Activated CD4-positive, alpha-beta T cell treated with anti-CD3 and anti-CD28 coated beads, Interleukin-2, amount 10 ng/mL, durations not matched to agents 24 days and 14 days (primary cell): ENCODE measurements around the gene OPCML. TPM values are rescaled to one million over a fixed set of nuclear protein-coding genes. Genes with fewer than 3 reads are reported as not detected.

Experiments used
- DNase-seq: peaks from one replicate; pipeline ENCODE4 v3.0.0; 2022
- H3K27ac Mint-ChIP-seq: one replicate; pipeline ENCODE4 v1.8.0; 2022; ENCODE audit warnings: mild to moderate bottlenecking, mixed read lengths
- H3K27me3 Mint-ChIP-seq: one replicate; pipeline ENCODE4 v1.8.0; 2022; ENCODE audit warnings: mixed read lengths
- H3K36me3 Mint-ChIP-seq: one replicate; pipeline ENCODE4 v1.8.0; 2022; ENCODE audit warnings: low read depth, mild to moderate bottlenecking, mixed read lengths
- H3K4me1 Mint-ChIP-seq: one replicate; pipeline ENCODE4 v1.8.0; 2021; ENCODE audit warnings: mixed read lengths
- H3K4me3 Mint-ChIP-seq: one replicate; pipeline ENCODE4 v1.8.0; 2022; ENCODE audit warnings: mild to moderate bottlenecking, moderate library complexity, mixed read lengths
- H3K9me3 Mint-ChIP-seq: one replicate; pipeline ENCODE4 v1.8.0; 2021; ENCODE audit warnings: mixed read lengths
- intact Hi-C: fragments of 100-400 bp; cut with micrococcal nuclease; formaldehyde crosslinking; loops from one replicate; pipeline ENCODE4 v1.15.1; 2023
- total RNA-seq: library from RNA; stranded (reverse); gene quantifications from 2 replicates; pipeline ENCODE4 v1.2.3, GENCODE V29; 2022

The OPCML gene
- total RNA-seq, 1 donor from 2014 or later: not detected

DNA sequence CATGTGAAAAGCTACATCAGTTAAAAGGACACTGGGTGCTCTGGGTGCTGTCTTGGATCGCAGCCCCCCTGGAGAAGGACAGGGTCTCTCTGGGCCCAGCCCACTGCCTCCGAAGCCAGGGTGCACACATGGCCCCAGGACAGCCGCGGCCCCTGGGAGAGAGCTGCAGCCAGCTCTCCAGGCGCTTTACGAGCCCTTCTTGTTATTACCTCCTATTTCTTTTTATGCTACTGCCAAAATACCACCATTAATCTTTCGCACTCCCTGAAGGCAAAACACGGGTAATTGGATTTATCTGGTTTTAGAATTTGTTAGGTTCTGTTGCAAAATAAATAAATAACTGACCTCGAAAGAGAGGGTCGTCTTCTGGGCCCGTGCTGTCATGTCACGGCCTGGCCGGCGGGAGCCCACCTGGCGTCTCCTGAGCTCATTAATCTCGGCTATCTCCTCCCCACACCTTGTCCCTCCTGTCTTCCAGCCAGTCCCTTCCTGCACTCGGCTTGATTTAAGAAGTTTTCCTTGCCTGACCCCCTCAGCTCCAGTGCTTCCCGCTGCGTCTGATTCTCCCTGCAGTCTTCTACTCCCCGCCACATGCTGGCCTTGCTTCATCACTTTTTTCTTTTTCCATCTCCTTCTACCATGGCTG, 611.7 kb downstream of the OPCML start:
- no peaks in the 10 kb centered on the region for H3K27me3 Mint-ChIP-seq
- H3K9me3 Mint-ChIP-seq: no peaks in the 10 kb centered on the region
- H3K36me3 Mint-ChIP-seq: no peaks in the 10 kb centered on the region
- intact Hi-C loops: no loop called here
- H3K4me1 Mint-ChIP-seq: no peaks in the 10 kb centered on the region
- DNase-seq: no peak
- no peak overlapping the region for H3K4me3 Mint-ChIP-seq
- H3K27ac Mint-ChIP-seq: no peak overlapping the region

DNA sequence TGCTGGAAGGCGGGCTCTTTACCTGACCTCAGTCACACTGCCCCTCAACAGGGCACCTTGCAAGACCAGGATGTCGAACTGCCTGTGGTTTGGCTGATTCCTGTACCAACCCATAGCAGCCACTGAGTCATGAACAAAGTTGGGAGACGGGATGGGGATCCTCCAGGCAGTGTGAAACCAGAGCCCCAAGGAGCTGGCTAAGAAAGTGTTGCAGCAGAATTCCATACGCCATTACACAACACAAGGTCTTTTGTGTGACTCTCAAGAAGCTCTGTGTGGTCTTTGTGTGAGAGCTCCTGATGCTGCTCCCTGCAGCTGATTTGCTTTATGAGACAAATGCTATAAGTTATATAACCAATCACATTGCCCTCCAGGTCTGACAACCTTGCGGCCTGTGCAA, 617.7 kb downstream of the OPCML start:
- Mint-ChIP-seq H3K9me3 (no peaks in the 10 kb centered on the region), H3K36me3 (no peaks in the 10 kb centered on the region), H3K27ac (no peak overlapping the region), H3K4me3 (no peak overlapping the region), H3K27me3 (no peaks in the 10 kb centered on the region), H3K4me1 (no peaks in the 10 kb centered on the region)
- no peak for DNase-seq
- intact Hi-C loops: no loop called here

DNA sequence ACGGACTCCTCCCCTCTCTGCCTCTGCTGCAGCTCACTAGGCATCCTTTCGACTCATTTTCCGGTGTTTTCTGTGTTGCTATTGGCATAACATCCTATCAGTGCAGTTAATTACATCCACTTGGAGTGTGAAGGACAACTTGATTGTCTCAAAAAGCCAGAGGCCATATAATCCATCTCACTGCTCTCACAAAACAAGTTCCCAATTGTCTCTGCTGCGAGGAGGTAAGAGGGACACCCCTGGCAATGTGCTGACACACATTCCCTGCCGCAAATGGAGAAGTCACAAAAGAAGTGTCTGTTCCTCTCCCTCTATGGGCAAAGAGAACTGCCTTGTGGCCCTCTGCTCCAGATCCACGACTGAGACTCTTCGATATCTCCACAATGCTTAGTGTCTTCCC, 618.4 kb downstream of the OPCML start:
- intact Hi-C loops: no loop called here

DNA sequence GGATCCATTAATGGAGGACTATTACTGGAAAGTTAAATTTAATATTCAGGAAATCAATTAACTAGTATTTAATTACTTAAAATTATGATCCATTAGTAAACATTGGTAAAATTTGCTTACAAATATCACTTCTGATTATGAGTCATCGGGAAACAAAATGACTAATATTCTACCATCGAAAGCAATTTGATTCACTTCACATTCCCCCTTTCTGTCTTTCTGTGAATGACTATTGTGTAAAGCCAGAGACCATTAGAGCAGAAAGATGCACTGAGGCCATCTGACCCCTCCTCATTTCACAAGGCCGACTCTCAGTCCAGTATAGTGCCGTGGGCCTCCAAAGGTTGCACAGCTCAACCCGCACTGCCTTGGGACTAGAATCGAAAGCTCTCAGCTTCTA, 619.0 kb downstream of the OPCML start:
- Mint-ChIP-seq H3K27ac (no peak overlapping the region), H3K4me1 (no peaks in the 10 kb centered on the region), H3K9me3 (no peaks in the 10 kb centered on the region), H3K36me3 (no peaks in the 10 kb centered on the region), H3K4me3 (no peak overlapping the region), H3K27me3 (no peaks in the 10 kb centered on the region)
- intact Hi-C loops: no loop called here
- no peak for DNase-seq

More for the DNA sequence above, 618.4 kb downstream of the OPCML start:
- Mint-ChIP-seq H3K9me3 (no peaks in the 10 kb centered on the region), H3K27ac (no peak overlapping the region), H3K4me3 (no peak overlapping the region), H3K27me3 (no peaks in the 10 kb centered on the region), H3K4me1 (no peaks in the 10 kb centered on the region), H3K36me3 (no peaks in the 10 kb centered on the region)
- no peak for DNase-seq

DNA sequence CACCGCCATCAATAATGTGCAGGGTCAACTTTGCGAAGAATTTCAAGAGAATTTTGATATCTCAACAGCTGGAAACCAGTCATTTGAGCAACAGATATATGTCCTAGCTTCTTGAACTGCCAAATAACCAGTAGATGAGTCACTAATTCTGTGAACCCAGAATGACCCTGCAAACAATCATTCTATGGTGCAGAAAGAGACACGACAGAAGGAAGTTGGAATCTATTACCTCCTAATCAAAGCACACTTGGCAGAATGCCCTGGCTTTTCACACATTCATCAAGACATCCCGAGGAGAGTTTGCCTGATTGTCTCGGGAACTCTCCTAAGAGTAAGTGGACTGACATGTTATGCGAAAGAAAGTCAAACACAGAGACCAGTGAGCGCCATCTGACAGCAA, 621.1 kb downstream of the OPCML start:
- DNase-seq: no peak
- H3K4me1 Mint-ChIP-seq: no peaks in the 10 kb centered on the region
- no peaks in the 10 kb centered on the region for H3K9me3 Mint-ChIP-seq
- no peak overlapping the region for H3K4me3 Mint-ChIP-seq
- no peak overlapping the region for H3K27ac Mint-ChIP-seq
- intact Hi-C loops: no loop called here
- no peaks in the 10 kb centered on the region for H3K36me3 Mint-ChIP-seq
- H3K27me3 Mint-ChIP-seq: no peaks in the 10 kb centered on the region

DNA sequence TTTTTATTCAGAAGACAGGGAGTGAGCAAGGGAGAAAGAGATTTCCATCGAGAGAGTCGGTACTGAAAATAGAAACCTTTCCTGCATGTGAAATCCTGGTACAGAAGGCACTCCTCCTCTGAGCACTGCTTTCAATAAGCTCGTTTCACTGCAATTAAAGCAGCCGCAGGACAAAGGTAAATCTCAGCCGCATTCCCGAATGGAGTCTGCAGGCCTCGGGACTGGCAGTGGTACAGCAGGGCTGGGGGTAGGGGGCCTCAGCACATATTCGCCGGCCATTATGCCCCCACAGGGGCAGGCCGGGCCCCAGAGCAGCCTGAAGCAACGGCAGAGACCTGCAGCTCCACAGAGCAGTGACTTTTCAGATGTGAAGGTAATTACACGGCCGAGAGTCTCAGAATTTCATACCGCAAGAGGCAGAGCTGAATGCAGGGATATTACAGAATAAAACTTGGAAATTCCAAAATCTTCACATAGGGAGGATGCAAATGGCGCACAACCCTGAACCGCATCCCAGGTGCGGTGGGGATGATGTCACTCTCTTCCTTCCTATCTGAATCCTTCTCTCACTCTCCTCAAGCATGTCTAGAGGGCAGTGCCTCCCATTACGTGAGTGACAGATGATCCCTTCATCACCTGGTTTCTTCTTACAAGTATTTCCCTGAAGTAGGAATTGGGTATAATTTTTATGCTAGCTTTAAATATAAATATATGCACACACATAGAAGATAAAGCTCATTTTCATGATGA, 622.1 kb downstream of the OPCML start:
- Mint-ChIP-seq H3K27me3 (no peaks in the 10 kb centered on the region), H3K4me1 (no peaks in the 10 kb centered on the region), H3K36me3 (no peaks in the 10 kb centered on the region), H3K4me3 (no peak overlapping the region), H3K27ac (no peak overlapping the region), H3K9me3 (no peaks in the 10 kb centered on the region)
- DNase-seq: no peak
- intact Hi-C loops: no loop called here

DNA sequence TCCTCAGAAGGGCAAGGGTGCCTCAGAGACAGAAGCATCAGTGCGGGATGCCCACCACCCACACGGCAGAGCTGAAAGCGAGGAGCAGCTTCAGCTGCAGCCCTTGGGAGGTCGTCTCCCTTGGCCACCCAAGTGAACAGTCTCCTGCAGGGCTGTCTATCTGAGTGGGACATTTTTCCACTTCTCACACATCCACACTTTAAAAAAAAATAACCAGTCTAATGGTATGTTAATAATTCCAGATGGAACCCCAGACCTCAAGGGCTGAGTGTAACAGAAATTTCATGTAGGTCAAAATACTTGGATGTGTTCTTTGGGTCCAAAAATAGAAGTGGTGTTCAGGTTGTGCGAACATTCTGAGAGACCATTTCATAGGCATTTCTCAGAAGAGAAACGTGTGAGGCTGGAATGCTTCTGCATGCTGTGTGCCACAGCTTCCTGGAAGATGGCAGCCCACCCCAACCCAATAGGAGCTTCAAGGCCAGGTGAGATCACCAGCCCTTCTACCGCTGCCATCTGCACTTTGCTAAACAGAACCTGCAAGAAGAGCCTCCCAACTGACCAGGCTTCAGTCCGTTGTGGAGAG, 623.2 kb downstream of the OPCML start:
- no peaks in the 10 kb centered on the region for H3K27me3 Mint-ChIP-seq
- no peak overlapping the region for H3K4me3 Mint-ChIP-seq
- intact Hi-C loops: no loop called here
- DNase-seq: no peak
- H3K4me1 Mint-ChIP-seq: no peaks in the 10 kb centered on the region
- no peaks in the 10 kb centered on the region for H3K9me3 Mint-ChIP-seq
- H3K36me3 Mint-ChIP-seq: no peaks in the 10 kb centered on the region
- H3K27ac Mint-ChIP-seq: no peak overlapping the region

DNA sequence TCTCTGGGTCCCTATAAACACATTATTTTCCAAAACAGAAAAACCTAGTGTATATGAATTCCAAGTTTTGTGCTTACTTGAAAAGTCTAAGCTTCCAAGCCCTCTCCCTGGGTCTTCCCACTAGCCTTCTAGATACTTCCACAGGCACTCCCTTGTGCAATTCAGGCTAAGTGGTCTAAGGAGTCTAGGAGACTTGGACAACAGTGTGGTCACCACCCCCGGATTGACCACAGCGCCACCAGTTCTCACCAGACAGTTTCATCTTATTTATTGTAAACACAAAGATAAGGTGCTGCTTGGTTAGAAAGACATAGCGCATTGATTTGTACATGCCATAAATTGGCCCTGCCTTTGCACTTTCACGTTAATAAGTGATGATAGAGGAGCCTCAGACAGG, 623.9 kb downstream of the OPCML start:
- DNase-seq: no peak
- no peaks in the 10 kb centered on the region for H3K4me1 Mint-ChIP-seq
- intact Hi-C loops: no loop called here
- H3K36me3 Mint-ChIP-seq: no peaks in the 10 kb centered on the region
- no peak overlapping the region for H3K27ac Mint-ChIP-seq
- H3K4me3 Mint-ChIP-seq: no peak overlapping the region
- no peaks in the 10 kb centered on the region for H3K27me3 Mint-ChIP-seq
- H3K9me3 Mint-ChIP-seq: peaks cover 3% of the 10 kb centered on the region

DNA sequence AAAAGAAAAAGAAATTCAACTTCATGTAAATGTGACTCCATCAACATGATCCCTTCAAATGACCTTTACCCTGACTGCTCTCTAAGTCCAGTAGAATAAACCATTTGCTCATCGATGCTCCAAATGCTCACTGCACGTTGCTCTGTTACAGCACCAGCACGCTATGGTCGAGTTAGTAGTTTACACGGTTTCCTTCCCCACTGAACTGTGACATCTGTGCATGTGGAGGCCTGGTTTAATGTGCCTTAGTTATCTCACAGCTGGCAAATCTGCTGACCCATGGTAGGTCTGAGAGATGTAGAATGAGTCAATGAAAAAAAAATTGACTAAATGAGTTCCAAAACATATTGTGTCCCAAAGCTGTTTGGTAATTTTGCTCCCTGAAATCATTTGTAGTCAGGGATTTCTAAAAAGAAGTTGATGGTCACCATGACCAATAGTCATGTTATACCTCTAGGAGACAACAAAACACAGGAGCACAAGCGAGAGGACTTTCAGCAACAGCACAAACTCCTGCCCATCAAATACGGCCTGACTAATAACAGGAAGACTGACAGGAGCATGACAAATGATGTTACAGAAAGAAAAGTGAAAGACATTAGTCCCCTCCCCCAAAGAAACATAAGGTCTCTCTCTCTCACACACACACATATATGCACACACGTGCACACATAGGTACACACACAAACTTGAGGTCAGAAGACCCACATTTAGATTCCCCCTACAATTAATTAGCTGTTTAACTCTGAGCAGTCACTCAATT, 624.5 kb downstream of the OPCML start:
- no peak overlapping the region for H3K4me3 Mint-ChIP-seq
- intact Hi-C loops: no loop called here
- H3K27me3 Mint-ChIP-seq: no peaks in the 10 kb centered on the region
- H3K4me1 Mint-ChIP-seq: no peaks in the 10 kb centered on the region
- H3K36me3 Mint-ChIP-seq: no peaks in the 10 kb centered on the region
- DNase-seq: no peak
- peaks cover 3% of the 10 kb centered on the region for H3K9me3 Mint-ChIP-seq
- H3K27ac Mint-ChIP-seq: no peak overlapping the region

DNA sequence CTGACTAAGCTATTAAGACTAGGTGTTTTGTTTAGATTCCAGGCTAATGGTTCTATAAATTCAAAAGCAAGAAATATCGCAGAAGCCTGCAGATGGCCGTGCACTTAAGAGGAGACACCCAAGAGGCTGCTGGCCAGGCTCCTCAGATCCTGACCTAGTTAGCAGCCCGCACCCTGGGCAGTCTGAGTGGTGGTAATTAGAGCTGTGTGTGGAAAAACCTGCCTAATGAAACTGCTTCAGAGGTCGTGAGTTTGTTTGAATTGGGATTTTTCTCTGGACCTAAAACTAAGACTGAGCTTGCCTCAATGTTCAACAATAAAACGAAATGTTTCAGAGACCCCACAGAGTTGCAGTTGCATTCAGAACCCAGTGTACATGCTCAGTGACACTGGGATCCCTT, 627.7 kb downstream of the OPCML start:
- Mint-ChIP-seq H3K4me3 (no peak overlapping the region), H3K27ac (no peak overlapping the region), H3K9me3 (peaks cover 3% of the 10 kb centered on the region), H3K4me1 (no peaks in the 10 kb centered on the region), H3K27me3 (no peaks in the 10 kb centered on the region), H3K36me3 (no peaks in the 10 kb centered on the region)
- intact Hi-C loops: no loop called here
- DNase-seq: no peak

DNA sequence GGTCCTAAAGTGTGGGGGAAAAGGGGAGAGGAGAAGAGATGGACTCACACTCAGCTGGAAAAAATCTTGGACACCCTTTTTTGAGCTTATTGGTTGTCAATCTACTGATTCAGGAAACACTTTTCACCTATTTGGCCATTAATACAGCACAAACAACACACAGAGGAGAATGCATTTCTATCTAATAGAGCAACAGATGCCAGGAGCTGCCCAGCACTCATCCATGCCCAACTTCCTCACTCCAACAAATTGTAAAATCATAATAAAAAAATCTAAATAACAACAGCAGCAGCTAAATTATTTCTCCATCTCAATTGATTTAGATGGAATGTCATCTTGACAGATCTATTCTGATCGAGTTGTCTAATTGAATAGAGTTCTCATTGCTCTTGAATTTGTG, 628.2 kb downstream of the OPCML start:
- Mint-ChIP-seq H3K36me3 (no peaks in the 10 kb centered on the region), H3K9me3 (peaks cover 3% of the 10 kb centered on the region), H3K4me3 (no peak overlapping the region), H3K27ac (no peak overlapping the region), H3K4me1 (no peaks in the 10 kb centered on the region), H3K27me3 (no peaks in the 10 kb centered on the region)
- intact Hi-C loops: no loop called here
- DNase-seq: no peak

DNA sequence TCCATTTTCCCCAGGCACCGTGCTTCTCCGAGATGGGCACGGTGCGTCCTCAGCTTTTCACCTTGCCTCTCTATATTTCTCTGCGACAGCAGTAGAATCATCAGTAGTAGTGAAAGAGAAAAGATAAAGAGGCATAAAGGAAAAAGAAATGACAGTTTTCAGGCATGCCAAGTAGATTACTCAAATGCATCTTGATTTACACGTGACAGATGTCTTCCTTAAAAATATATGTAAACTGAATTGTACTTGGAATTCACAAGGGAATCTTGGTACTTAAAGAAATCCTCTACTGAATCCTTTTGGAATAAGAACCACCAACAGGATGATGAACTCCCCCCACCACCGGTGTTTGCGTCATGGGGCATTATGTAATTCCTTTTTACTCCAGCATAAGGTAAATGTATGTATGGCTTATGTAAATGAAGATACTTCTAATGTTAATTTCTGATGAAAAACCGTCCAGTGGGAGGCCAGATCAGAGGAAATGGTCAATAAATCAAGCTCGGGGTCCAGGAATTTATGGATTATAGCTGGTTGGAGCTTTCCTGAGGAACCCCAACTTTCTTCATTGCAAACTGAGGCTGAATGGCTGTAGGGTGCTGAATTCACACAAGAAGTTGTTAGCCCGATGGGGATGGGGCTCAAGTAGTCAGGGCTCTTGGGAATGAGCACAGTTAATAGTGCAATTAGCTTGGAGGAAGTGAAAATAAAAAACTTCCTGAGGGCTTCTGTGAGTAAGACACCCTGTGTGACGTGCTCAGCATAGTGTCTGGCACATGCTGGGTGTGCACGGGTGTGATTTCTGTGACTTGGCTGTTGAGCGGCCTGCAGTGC, 630.4 kb downstream of the OPCML start:
- Mint-ChIP-seq H3K27me3 (no peaks in the 10 kb centered on the region), H3K36me3 (no peaks in the 10 kb centered on the region), H3K9me3 (peaks cover 3% of the 10 kb centered on the region), H3K4me3 (no peak overlapping the region), H3K27ac (no peak overlapping the region), H3K4me1 (no peaks in the 10 kb centered on the region)
- DNase-seq: no peak
- intact Hi-C loops: no loop called here

DNA sequence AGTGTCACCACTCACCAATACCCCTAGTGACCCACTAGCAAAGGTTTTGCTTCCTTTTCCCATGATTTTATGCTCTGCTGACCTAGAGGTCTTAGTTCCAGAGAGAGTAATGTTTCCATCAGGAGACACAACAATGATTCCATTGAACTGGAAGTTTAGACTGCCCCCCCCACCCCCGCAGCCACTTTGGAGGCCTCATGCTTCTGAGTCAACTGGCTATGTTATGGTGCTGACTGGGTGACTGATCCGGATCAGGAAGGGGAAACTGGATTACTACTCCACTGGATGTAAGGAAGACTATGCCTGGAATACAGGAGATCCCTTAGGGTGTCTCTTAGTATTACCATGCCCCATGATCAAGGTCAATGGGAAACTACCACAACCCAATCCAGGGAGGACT, 633.6 kb downstream of the OPCML start:
- no peak for DNase-seq
- Mint-ChIP-seq H3K4me3 (no peak overlapping the region), H3K4me1 (no peaks in the 10 kb centered on the region), H3K27ac (no peak overlapping the region), H3K9me3 (peaks cover 1% of the 10 kb centered on the region), H3K27me3 (no peaks in the 10 kb centered on the region), H3K36me3 (no peaks in the 10 kb centered on the region)
- intact Hi-C loops: no loop called here
